SIG-M5 (cell line): ENCODE data around the gene TFR2.
A peak's percentile ranks its signal among the peaks of the same experiment; 100 is the strongest.

Source experiments
- DNase-seq: peaks from one replicate; lab custom pipeline; 2025; lab: John Stamatoyannopoulos, UW

TFR2 gene

DNA sequence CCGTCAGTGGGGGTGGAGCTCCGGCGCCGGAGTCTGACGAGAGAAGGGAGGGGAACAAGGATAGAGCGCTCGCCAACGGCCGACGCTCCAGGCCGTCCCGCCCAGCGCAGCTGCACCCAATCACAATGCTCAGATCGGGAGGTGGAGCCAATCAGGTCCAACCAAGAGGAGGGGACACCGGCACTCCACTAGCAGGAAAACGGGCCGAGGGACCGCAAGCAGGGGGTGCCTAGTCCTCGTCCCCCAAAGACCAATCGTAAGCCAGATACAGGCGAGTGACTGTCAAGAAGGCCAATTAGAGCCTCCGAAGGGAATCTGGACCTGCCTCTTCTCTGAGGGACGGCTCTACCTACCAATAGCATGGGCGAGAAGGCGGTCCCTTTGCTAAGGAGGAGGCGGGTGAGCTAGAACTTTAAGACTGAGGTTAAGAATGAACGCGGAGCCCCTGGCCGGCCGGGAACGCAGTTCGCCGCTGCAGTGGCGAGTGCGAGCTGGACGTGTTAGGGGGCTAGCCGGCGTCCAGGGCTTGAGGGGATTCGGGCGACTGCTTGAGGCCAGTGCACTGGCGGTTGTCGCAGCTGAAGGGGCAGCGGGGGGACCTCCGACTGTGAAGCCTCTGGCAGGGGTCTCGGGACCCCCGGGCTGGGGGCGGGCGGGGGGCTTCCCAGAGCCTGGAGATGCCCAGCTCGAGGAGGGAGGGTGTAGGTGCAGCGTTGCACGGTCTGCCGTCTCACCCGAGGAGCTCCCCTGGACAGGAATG, 54.9 kb downstream of the TFR2 start, which contains the start of gene FBXO24:
TSS of gene FBXO24 (plus strand) at position 63 of the 760 bp plus-strand sequence. CDS start at position 361, 298 bp downstream.
- peak; percentile 98 for DNase-seq

DNA sequence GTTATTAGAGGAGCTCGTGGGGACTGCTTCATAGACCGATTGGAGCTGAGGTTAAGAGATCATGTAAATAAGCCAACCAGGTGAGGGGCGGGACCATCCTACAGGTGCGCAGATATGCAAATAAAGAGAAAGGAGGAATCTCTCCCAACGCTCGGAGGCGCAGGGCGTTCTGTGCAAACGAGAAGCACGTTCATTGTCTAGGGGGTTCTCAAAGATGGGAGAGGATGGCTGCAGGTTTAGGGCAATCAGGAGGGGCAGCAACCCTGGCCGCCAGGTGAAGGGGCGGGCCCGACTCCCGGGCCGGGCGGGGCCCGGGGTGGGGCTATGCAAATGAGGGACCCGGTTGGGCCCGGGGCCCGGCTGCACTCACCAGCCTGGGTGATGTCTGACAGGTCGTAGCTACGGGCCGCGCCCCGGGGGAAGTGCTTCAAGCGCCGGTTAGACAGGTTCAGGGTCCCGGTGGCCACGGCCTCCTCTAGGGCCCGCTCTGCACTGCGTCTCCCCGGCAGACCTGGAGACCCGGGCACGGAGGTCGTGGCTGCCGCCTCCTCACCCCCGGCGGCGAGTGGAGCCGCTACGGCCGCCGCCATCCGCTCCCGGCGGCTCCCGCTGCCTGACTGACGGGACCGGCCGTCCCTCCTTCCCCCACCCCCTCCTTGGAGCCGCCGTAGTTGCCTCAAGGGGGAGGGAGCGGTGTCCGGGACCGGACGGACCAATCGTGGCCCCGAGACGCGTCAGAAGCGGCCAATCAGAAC, 55.7 kb downstream of the TFR2 start, which contains the start of gene LRCH4:
TSS of gene LRCH4 (minus strand) at position 619 of the 755 bp plus-strand sequence. CDS start at position 590, 29 bp downstream.
- no peak for DNase-seq

DNA sequence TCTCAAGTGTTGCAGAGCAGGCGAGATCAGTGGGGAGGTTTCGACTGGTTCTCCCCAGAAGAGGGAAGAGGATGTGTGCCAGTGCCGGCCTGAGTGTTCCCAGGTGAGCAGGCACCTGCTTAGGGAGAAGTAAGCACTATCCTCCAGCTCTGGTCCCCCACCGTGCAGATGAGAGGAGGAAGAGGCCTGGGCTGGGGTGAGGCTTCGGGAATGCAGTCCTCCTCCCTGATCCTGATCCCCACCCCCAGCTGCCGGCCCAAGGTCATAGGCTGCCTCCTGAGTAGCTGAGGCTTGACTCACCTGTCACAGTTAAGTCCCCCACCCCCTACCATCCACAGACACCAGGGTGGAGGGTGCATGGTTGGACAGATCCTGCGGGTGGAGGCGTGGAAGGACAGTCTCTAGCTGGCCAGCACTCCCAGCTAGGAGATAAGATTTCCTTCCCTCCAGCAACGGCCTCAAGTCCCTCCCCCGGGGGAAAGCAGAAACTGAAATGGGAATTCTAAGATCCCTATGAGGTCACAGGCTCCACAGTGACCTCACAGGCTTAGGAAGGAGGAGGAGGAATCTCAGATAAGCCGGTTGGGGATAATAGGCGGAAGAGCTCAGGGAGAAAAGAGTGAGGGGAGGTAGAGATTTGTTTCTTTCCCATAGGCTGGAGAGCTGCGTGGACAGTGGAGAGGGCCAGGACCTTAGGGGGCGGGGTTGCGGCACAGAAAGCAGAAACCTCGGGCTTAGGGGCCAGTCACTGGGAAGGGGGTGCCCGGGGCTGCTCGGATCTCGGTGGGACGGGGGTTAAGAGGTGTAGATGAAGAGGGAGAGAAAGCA, 56.5 kb downstream of the TFR2 start:
- DNase-seq, result no peak

DNA sequence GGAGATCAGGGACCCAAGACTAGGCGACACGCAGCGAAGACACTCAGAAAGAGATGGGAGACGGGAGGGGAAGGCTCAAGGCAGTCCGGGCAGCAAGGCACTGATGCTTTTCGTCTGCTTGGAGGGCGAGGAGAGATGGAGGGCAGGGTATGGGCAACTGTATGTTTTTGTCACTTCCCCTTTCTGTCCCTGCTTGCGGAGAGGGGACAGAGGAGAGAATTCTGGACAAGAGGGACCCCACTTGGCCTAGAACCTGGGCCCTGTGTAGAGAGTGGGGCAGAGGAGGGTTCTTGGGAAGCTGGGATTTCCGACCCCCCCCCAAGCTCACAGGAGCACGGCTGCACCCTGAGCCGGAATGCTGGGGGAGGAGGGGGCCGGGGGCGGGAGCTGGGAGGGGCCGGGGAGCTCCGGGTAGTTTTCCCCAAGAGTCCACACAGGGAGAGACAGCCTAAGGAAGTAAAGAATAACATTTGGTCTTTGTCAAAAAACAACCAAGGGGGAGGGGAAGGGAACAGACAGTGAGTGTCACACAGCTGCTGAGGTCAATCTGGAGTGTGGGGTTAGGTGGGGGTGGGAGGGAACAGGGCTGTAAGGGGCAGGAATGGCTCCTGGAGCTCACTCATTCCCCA, 57.2 kb downstream of the TFR2 start:
- DNase-seq, result peak; percentile 9

DNA sequence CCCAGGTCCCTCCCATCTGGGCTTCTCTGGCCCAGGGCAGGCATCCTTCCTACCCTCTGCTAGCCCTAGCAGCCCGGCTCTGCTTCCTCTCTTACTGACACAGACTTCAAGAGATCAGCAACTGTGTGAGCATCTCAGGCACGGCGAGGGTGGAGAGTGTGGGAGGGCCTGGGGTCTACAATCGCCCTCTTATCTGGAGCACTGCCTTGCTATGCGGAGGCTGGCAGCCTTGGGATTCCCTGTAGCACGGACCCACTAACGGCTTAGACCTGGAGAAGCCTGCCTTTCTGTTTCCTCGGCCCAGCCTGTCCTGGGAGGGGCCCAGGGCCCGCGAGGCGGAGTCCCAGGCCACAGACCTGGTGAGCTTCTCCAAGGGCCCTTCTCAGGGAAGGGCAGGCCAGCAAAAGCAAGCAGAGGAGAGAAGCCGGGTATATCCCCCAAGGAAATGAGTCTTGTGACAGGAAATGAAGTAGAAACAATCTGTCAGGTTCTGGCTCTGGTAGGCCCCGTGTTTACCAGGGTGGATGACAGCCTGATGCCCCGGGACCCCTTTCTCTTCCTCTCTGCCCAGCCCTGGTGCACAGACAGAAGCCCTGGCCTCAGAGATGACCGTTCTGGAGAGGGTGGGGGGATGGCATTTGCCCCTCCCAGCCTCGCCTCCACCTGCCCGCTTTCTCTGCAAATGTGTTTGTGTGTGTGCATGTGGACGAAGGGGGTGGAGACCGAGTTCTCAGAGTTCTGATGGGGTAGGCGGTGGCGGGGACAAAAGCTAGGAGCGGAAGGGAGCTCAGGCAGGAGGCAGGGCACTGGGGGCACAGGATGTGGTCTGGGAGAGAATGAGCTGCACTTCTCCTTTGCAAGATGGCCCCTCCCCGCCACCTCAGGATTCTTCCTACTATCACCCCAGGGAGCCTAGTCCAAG, 58.0 kb downstream of the TFR2 start:
- DNase-seq, result peak; percentile 56

DNA sequence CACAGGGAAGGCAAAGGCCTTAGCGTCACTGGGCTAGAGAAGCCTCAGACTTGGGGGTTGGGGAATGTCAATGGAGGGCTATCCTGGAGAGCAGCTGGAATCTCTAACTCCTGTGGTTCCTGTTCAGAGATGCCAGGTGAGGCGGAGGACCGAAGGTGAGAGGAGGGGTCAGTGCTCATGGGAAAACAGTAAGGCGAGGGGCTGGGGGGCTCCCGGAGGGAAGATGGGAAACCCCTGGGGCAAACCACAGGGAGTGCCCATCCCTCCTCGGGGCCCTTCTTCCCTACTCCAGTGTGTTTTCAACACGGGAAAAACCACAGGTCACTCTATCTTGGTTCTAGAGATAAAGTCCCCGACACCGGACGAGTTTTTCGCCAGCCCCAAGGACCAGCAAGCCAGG, 58.7 kb downstream of the TFR2 start:
- no peak for DNase-seq

DNA sequence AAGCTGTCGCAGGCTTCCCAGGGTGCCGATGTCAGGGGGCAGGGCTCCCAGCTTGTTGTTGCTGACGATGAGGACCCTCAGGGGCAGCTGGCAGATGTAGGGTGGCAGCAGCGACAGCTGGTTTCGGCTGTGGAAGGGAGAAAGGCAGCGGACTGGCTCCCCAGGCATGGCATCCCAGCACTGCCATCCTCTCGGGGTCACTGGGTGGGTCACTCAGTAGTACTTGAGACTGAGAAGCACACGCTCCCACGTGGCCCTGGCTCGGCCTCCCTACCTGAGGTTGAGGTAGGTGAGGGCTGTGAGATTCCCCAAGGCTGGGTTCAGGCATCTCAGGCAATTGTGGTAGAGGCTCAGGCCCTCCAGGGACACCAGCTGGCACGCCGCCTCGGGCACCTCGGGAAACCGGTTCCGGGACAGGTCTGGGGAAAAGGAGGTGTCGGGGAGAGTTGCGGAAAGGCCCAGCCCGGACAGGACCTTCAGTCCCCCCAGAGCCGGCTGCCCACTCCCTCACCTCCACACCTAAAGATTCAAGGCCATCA, 59.2 kb downstream of the TFR2 start:
- no peak for DNase-seq

DNA sequence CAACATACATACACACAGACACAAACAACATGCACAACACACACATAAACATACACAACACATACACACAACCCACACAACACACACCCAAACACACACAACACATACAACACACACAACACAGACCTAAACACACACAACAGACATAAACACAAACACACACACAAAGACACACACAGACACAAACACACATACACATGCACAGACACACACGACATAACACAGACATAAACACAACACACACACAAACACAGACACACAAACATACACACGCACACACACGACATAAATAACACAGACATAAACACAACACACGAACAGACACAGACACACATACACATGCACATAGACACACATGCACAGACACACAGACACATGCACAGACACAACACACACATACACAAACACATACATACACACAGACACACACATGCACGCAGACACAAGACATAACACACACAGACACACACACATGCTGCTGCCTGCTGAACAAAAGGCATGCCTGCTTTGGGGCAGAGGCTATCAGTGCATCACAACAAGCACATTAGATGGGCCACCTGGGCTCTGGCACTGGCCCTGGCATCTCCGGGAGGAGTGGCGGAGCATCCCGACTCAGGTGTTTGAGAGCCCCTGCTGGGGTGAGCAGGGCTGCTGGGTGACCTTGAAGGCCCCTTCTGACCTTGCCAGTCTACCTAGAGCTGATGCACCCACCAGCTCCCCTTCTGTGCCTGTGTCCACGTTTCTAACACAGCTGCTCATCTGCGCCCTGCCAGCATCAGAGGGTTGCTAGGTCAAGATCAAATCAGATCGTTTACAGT, 60.7 kb downstream of the TFR2 start:
- no peak for DNase-seq

DNA sequence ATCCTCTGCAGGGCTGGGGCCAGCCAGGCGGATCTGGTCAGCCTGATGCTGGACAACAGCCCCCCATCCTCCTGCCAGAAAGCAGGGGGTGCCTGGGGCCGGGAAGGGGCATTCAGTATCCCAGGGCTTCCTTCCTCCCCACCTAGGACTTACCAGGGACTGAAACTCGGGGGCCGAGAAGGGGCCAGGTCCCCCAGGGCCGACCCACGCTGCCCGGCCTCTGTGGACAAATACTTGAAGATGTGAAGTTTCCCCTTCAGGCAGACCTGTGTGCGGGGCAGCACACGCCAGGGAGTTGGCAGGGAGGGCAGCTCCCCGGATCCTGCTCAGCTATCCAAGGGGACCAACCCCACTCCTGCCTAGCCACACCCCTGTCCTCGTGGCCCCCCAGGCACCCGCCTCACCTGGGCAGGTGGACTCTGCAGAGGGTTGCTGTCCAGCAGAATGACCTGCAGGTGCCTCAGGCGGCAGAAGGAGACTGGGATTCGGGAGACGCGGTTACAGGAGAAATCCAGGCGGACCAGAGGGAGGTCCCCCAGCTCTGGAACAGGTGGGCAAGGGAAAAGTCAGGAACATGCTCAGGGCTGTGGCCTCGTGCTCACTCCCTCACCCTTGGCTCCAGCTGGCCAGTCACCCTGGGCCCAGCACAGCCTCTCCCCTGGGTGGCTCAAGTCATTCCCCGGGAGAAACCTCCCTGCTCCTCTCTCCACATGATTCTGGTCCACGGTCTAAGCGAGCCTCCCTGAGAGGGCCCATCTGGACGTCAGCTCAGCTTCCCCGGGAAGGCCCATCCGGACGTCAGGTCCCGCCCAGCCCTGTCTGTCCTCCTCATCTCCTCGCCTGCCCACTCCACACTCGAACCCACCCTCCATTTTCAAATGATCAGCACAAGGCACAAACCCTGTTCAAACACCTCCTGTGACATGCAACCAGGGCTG, 62.8 kb downstream of the TFR2 start:
- DNase-seq, result no peak

DNA sequence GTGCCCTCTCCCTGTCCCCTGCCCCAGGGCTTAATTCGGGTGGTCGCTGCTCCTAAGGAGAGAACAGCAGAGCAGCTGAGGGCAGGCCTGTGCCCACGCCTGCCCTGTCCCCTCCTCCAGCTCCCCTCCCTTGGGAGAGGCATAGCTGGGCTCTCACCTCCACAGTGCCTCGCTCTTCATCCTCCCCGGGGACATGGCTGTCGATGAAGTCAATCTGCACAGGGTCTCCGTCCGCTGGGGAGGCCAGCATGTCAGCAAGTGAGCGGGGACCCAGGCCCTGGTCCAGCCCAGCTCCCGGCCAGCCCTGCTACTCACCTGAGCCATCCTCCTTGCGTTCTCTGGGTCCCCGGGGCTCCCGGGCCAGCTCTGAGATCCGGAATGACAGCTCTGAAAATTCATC, 63.8 kb downstream of the TFR2 start:
- DNase-seq, result no peak

DNA sequence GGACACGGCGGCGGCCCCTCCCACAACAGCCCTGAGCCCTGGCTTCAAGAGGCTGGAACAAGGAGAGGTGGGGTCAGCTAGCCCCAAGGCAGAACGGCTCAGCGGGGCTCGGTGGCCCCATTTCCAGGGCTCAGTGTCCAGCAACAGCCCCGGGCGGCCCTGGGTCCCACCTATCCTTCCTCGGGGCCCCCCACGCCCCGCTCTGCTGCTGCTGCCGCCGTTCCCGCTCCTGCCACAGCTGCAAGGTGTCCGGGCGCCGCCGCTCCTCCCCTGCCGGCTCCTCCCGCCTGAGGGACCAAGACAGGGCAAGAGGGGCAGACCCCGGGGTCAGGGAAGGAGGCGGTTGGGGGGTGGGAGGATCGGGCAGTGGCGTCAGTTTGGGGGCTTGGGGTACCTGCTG, 64.2 kb downstream of the TFR2 start:
- DNase-seq, result no peak

DNA sequence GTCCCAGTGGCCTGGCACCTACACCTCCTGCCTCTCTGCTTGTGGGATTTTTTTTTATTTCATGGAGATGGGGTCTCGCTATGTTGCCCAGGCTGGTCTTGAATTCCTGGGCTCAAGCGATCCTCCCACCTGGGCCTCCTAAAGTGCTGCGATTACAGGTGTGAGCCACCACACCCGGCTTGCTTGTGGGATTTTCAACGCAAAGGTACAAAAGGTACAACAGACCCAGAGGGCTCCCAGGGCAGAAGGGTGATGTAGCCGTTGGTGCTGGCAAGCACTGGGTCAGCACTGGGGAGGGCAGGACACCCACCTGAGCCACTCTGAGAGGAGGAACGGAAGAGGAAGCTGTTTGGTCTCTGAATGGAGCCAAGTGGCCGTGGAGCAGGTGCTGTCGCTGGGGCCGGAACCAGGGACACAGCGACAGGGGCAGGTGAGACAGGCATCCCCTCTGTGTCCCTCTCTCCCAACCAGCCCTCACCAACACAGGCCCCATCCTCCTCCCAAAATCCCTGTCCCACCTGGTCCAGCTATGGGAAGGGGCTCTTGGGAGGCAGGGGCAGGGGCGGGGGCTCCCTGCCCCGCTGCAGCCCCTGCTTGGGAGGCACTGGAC, 64.9 kb downstream of the TFR2 start:
- DNase-seq, result no peak

DNA sequence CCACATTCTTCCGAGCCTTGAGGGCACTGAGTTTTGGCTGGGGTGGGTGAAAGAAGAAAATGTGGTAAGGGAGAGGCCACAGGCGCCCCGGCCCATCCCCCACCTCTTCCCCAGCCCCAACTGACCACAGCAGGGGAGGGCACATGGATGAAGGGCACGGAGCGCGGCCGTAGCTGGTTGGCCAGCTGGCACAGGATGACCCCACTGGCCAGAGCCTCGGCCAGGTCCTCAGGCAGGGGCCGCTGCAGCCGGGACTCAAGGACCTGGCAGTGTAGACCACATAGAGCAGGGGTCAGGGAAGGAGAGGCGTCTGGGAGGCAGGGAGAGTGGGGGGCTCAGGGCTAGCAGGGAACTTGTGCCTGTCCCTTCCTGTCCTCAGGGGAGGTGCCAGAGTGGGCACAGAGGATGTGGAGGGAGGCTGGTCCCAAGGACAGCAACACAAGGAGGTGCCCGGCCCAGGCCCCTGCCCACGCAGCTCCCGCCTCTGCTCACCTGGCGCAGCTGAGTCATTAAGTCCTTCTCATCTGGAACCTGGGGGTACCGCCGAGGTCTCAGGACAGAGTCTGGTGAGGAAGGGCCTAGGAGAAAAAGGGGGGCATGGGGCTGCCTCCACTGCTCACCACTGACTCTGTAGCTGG, 65.5 kb downstream of the TFR2 start:
- no peak for DNase-seq

DNA sequence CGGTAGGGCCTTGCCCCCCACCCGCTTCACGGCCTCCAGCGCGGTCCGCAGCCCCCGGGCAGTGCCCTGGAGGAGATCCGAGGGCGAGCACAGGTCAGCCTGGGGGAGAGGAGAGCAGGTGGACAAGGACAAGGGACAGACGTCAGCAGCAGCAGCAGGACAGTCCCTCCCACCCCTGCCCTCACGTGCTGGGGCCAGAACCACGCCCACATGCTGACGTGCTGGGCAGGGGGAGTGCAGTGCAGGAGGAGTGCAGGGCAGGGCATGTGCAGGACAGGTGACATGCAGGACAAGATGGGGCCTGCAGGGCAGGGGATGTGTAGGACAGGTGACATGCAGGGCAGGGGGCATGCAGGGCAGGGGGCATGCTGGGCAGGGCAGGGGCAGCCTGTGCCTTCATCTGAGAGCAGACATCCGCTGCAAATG, 66.1 kb downstream of the TFR2 start:
- DNase-seq, result no peak

DNA sequence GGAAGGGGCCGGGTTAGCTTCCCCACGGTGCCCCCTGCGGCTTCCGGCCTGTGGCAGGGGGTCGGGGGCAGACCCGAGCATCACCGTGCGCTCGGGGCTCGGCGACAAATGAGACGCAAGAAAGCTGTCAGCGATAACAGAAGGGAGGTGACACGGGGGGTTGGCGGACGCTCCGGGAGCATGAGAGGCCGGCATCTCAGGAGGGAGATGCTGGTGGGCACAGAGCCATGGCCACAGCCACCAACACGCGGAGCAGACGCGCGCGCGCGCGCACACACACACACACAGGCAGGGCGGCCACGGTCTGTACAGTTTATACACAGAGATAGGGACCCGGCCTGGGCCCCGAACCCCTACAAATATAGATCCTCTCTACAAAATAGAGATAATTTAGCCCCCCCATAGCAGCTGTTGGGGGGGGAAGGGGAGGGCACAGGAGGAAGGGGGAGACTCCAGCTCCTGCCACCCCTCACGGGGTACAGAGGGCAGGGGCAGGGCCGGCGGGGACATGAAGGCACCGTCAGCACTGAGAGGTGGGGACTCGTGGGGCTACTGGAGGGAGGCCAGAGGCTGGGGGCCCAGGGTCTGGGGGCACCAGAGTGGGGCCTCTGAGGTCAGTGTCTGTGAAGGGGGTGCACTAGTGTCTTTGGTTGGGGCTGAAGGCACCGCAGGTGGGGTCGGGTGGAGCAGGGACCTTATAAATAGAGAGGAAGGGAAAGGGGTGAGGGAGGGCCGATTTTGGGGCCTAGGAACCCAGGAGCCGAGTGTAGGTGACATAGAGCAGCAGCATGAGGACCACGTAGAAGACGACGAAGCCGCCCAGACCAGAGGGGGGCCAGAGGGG, 66.8 kb downstream of the TFR2 start:
- DNase-seq, result no peak

DNA sequence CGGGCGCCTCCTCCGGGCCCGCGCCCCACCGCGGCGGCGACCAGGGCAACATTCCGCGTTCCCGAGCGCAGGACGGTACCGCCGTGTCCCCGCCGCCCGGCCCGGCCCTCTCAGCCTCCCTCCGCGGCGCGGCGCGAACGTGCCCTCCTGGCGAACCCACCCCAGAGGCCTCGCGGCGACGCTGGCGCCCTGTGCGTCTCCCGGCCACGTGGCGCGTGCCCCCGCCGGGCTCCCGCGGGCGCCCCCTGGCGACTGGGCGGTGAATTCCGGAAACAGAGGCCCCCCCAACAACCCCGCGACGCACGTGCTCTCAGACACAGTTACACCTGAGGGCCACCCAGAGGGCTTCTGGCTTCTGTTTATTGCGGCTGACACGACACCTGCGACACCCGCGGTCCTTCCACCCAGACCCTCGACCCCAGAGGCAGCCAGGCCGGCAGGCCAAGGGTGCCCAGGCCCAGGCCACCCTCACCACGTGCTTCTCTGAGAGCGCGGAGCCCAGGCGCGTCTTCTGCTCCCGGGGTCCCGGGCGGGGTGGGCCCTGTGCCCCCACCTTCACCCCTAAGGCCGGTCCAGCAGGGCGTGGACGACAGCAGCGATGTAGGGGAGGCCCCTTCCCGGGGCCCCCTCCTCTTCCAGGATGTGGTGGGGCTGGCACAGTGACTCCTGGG, 67.5 kb downstream of the TFR2 start, which contains the start of gene SAP25:
TSS of gene SAP25 (minus strand) at position 210 of the 671 bp plus-strand sequence. CDS start at position 52, 158 bp downstream.
- no peak for DNase-seq
